ENCODE measurements around the gene PDE1C.

GRCh38 chr7:32073533-32073932, 3.3 kb upstream of the PDE1C start:
- TF ChIP-seq CTCF (conservative IDR thresholded peaks at IDR 0.05; ENCODE audit: low read length) (no peak), EZH2phosphoT487 (IDR thresholded peaks at IDR 0.05; ENCODE audit: borderline replicate concordance) (no peak)
